Body of pancreas (tissue), 4 donors: ENCODE results near the gene ARMC3. TPM values are rescaled to one million over a fixed set of nuclear protein-coding genes. Genes with fewer than 3 reads are reported as not detected.
"Not testable (repeated sequence)": the region's sequence is repeated elsewhere in the genome, so short reads cannot be mapped to it uniquely, and the experiment has no call there.

Experiments used
- ATAC-seq: fragments of 150-250 bp; one replicate; pipeline ENCODE4 v1.9.1; 2016
- DNase-seq, 4 donors: peaks; one replicate each; pipeline ENCODE4 v3.0.0-alpha.2; 2019
- H3K27ac ChIP-seq, 4 donors: fragments of 200-600 bp; sonication (generic); 1 replicate in 3 of 4; 2 replicates in 1 of 4; pipeline versions ENCODE4 v1.5.1 to v1.6.1; 2016 to 2019; ENCODE audit warnings: mild to moderate bottlenecking in 1 of 4, mixed read lengths in 1 of 4, moderate library complexity in 1 of 4
- H3K27me3 ChIP-seq, 2 donors: fragments of 200-600 bp; sonication (generic); one replicate each; pipeline ENCODE4 v1.6.0; 2016; ENCODE audit warnings: mild to moderate bottlenecking in 1 of 2
- H3K36me3 ChIP-seq, 2 donors: fragments of 200-600 bp; sonication (generic); replicated peaks in 1 of 2; 2 replicates each; pipeline ENCODE4 v1.5.1; 2016; ENCODE audit warnings: low read depth in 2 of 2; ENCODE audit not compliant: insufficient read depth in 1 of 2
- H3K4me1 ChIP-seq: fragments of 200-600 bp; sonication (generic); one replicate; pipeline ENCODE4 v1.6.0; 2016
- H3K4me3 ChIP-seq, 2 donors: fragments of 200-600 bp; sonication (generic); 1 replicate in 1 of 2; 2 replicates in 1 of 2; pipeline ENCODE4 v1.5.1; 2016 to 2019
- H3K9me3 ChIP-seq, 3 donors: fragments of 200-600 bp; sonication (generic); 1 replicate in 2 of 3; 2 replicates in 1 of 3; pipeline ENCODE4 v1.5.1; 2016
- CTCF ChIP-seq, 7 experiments: fragments of 450-650 bp in 4 of 7; fragments of 200-600 bp in 3 of 7; sonication (generic) in 3 of 7; IDR thresholded peaks; one replicate each; pipeline ENCODE4 v1.5.1; 2016 to 2019; ENCODE audit warnings: antibody characterized with exemption in 7 of 7
- POLR2A ChIP-seq, 3 donors: fragments of 450-650 bp; IDR thresholded peaks; one replicate each; pipeline ENCODE4 v1.6.1; 2016; ENCODE audit warnings: antibody characterized with exemption in 3 of 3, mild to moderate bottlenecking in 2 of 3
- WGBS, 2 donors: methylation state at CpG; one replicate each; pipeline ENCODE4 v1.1.5; 2017; 5-methylcytosine and 5-hydroxymethylcytosine counted together
- intact Hi-C: fragments of 100-400 bp; cut with DNase I; formaldehyde crosslinking; loops from one replicate; pipeline ENCODE4 v1.15.1; 2023
- total RNA-seq, 2 donors: library from RNA; depleted of rRNA; stranded (reverse); fragments of >200 nt; gene quantifications; one replicate each; pipeline ENCODE4 v1.1.0, GENCODE V29; 2016

Gene ARMC3
- total RNA-seq, 2 donors from 2014 or later = 0.33 to 0.52 TPM

- H3K4me1 ChIP-seq = no peaks in the 10 kb centered on the region
- H3K27me3 ChIP-seq = no peaks in the 10 kb centered on the region
- H3K36me3 ChIP-seq = no peaks in the 10 kb centered on the region
- no peak for ATAC-seq
- no peak overlapping the region for H3K4me3 ChIP-seq
- H3K9me3 ChIP-seq = no peaks in the 10 kb centered on the region
- WGBS, 2 donors = 68 to 77% methylated on average over 4 of the region's 4 CpGs
- H3K27ac ChIP-seq = no peak overlapping the region
- DNase-seq = no peak
- intact Hi-C loops = no loop called here
- TF ChIP-seq POLR2A (IDR thresholded peaks at IDR 0.05) (no peak), CTCF (IDR thresholded peaks at IDR 0.05) (no peak)
These were observed 30.5 kb upstream of the ARMC3 start for GRCh38 chr10:22897371-22897770.

- no peak for ATAC-seq
- Histone ChIP-seq H3K4me3 (no peak overlapping the region), H3K36me3 (no peaks in the 10 kb centered on the region), H3K27me3 (no peaks in the 10 kb centered on the region), H3K27ac (no peak overlapping the region), H3K4me1 (no peaks in the 10 kb centered on the region), H3K9me3 (no peaks in the 10 kb centered on the region)
- intact Hi-C loops = no loop called here
- TF ChIP-seq POLR2A (IDR thresholded peaks at IDR 0.05) (no peak), CTCF (IDR thresholded peaks at IDR 0.05) (no peak)
- 72 to 82% methylated on average over 2 of the region's 2 CpGs for WGBS, 2 donors
- no peak for DNase-seq
These were observed 28.5 kb upstream of the ARMC3 start for GRCh38 chr10:22899307-22899706.

- no peak overlapping the region for H3K27ac ChIP-seq
- 67 to 68% methylated on average over 1 of the region's 1 CpG for WGBS, 2 donors
- H3K4me1 ChIP-seq = no peaks in the 10 kb centered on the region
- no peak overlapping the region for H3K4me3 ChIP-seq
- H3K27me3 ChIP-seq = no peaks in the 10 kb centered on the region
- no peak for ATAC-seq
- no peaks in the 10 kb centered on the region for H3K36me3 ChIP-seq
- intact Hi-C loops = no loop called here
- H3K9me3 ChIP-seq = no peaks in the 10 kb centered on the region
- TF ChIP-seq POLR2A (IDR thresholded peaks at IDR 0.05) (no peak), CTCF (IDR thresholded peaks at IDR 0.05) (no peak)
- DNase-seq = no peak
These were observed 28.1 kb upstream of the ARMC3 start for GRCh38 chr10:22899775-22900174.

GRCh38 chr10:22900841-22901601 is 26.8 kb upstream of the ARMC3 start:
- Histone ChIP-seq H3K27ac (no peak overlapping the region), H3K4me3 (no peak overlapping the region), H3K9me3 (no peaks in the 10 kb centered on the region), H3K36me3 (no peaks in the 10 kb centered on the region), H3K4me1 (no peaks in the 10 kb centered on the region), H3K27me3 (no peaks in the 10 kb centered on the region)
- DNase-seq (no peak), ATAC-seq (no peak)
- intact Hi-C loops = no loop called here
- WGBS, 2 donors = 75 to 82% methylated on average over 4 of the region's 4 CpGs
- no peak for TF ChIP-seq CTCF (IDR thresholded peaks at IDR 0.05)
- TF ChIP-seq POLR2A (IDR thresholded peaks at IDR 0.05) = no peak

GRCh38 chr10:22902147-22902546 is 25.7 kb upstream of the ARMC3 start:
- intact Hi-C loops, H3K36me3 ChIP-seq, H3K27me3 ChIP-seq, ATAC-seq, DNase-seq, H3K4me3 ChIP-seq, H3K4me1 ChIP-seq, H3K9me3 ChIP-seq, H3K27ac ChIP-seq: not testable (repeated sequence)
- 79 to 85% methylated on average over 3 of the region's 3 CpGs for WGBS, 2 donors
